Panc1 (cell line): ENCODE measurements around the gene PRUNE1.

Source experiments
- POLR2AphosphoS5 ChIP-seq: IDR thresholded peaks from 2 replicates; pipeline ENCODE4 v1.6.1; 2012; ENCODE audit warnings: mild to moderate bottlenecking, low read depth, low read length, moderate library complexity
- REST ChIP-seq, 2 experiments: IDR thresholded peaks; 2 replicates each; pipeline ENCODE4 v1.6.1; 2011 to 2012; ENCODE audit warnings: low read depth in 2 of 2, control low read depth in 1 of 2, low read length in 1 of 2, mild to moderate bottlenecking in 1 of 2, moderate library complexity in 1 of 2; ENCODE audit not compliant: insufficient read depth in 1 of 2
- TCF7L2 ChIP-seq: IDR thresholded peaks from 2 replicates; pipeline ENCODE4 v1.6.1; 2011; ENCODE audit warnings: mild to moderate bottlenecking, low read depth, low read length, inconsistent platforms
- TF ChIP-seq, protein P1 (sequence below): fragments of 450-650 bp; IDR thresholded peaks from 2 replicates; pipeline ENCODE4 v1.5.1; 2017; ENCODE audit warnings: mild to moderate bottlenecking

DNA sequence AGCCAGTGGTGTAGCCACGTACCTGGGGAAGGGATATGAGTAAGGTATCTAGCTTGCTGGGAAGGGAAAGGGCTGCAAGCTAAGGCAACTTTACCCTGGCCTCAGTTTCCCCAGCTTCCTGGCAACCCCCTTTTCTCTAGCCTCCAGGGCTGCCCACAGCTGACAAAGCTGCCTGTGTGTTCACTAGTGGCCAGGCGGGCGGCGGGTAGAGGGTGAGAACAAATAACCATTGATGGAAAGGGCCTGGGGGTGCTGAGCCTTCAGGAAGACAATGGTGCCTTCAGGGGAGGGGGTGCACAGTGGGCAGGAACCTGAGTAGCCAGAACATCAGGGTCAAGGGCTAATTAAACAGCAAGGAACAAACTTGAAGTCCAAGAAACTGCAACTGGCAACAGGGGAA lies 39.8 kb upstream of the PRUNE1 start:
- no peak for TF ChIP-seq POLR2AphosphoS5
- TF ChIP-seq, protein P1, sequence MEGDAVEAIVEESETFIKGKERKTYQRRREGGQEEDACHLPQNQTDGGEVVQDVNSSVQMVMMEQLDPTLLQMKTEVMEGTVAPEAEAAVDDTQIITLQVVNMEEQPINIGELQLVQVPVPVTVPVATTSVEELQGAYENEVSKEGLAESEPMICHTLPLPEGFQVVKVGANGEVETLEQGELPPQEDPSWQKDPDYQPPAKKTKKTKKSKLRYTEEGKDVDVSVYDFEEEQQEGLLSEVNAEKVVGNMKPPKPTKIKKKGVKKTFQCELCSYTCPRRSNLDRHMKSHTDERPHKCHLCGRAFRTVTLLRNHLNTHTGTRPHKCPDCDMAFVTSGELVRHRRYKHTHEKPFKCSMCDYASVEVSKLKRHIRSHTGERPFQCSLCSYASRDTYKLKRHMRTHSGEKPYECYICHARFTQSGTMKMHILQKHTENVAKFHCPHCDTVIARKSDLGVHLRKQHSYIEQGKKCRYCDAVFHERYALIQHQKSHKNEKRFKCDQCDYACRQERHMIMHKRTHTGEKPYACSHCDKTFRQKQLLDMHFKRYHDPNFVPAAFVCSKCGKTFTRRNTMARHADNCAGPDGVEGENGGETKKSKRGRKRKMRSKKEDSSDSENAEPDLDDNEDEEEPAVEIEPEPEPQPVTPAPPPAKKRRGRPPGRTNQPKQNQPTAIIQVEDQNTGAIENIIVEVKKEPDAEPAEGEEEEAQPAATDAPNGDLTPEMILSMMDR: no peak
- TF ChIP-seq REST (IDR thresholded peaks at IDR 0.05; ENCODE audit: insufficient read depth in 1 of 2, low read depth in 2 of 2, low read length in 1 of 2): no peak
- no peak for TF ChIP-seq TCF7L2
